Heart left ventricle (tissue), 16 donors: ENCODE results near the gene CDK18. TPM values are rescaled to one million over a fixed set of nuclear protein-coding genes. Genes with fewer than 3 reads are reported as not detected.
A peak's percentile ranks its signal among the peaks of the same experiment; 100 is the strongest.

Source experiments
- ATAC-seq, 4 donors: fragments of 200-7000 bp; cut with Tn5 transposase; one replicate each; pipeline ENCODE4 v1.9.1; 2020 to 2022; ENCODE audit warnings: moderate library complexity in 4 of 4, mild to moderate bottlenecking in 3 of 4, moderate number of reproducible peaks in 1 of 4
- DNase-seq, 5 donors: peaks; one replicate each; pipeline ENCODE4 v3.0.0-alpha.2; 2020
- H3K27ac ChIP-seq, 12 donors: fragments of 200-600 bp; sonication (generic) in 4 of 12; one replicate each; pipeline versions ENCODE4 v1.5.0 to v1.8.0; 2016 to 2022; ENCODE audit warnings: mild to moderate bottlenecking in 2 of 12
- H3K27me3 ChIP-seq, 9 donors: fragments of 200-600 bp; sonication (generic) in 2 of 9; one replicate each; pipeline versions ENCODE4 v1.5.1 to v1.8.0; 2016 to 2022; ENCODE audit warnings: mild to moderate bottlenecking in 3 of 9
- H3K36me3 ChIP-seq, 9 donors: fragments of 200-600 bp; sonication (generic) in 2 of 9; one replicate each; pipeline versions ENCODE4 v1.5.0 to v1.8.0; 2018 to 2022; ENCODE audit warnings: mild to moderate bottlenecking in 2 of 9
- H3K4me1 ChIP-seq, 12 donors: fragments of 200-600 bp; sonication (generic) in 4 of 12; one replicate each; pipeline versions ENCODE4 v1.5.0 to v1.8.0; 2016 to 2022; ENCODE audit warnings: mild to moderate bottlenecking in 3 of 12
- H3K4me3 ChIP-seq, 12 donors: fragments of 200-600 bp; sonication (generic) in 4 of 12; one replicate each; pipeline versions ENCODE4 v1.5.0 to v1.8.0; 2017 to 2022; ENCODE audit warnings: mild to moderate bottlenecking in 9 of 12, moderate library complexity in 4 of 12
- H3K9me3 ChIP-seq, 12 donors: fragments of 200-600 bp; sonication (generic) in 4 of 12; one replicate each; pipeline versions ENCODE4 v1.5.0 to v1.8.0; 2016 to 2022; ENCODE audit warnings: mild to moderate bottlenecking in 1 of 12
- POLR2A ChIP-seq, 2 donors: fragments of 450-650 bp; IDR thresholded peaks; one replicate each; pipeline ENCODE4 v1.6.1; 2017; ENCODE audit warnings: antibody characterized with exemption in 2 of 2, mild to moderate bottlenecking in 2 of 2, moderate library complexity in 2 of 2
- WGBS, 4 donors: extraction: QIAGEN DNeasy Blood & Tissue Kit in 2 of 4; methylation state at CpG; one replicate each; pipeline versions ENCODE4 v1.1.5 to v1.1.7; 2013 to 2018; 5-methylcytosine and 5-hydroxymethylcytosine counted together
- intact Hi-C, 10 donors: fragments of 100-400 bp; cut with DNase I; formaldehyde crosslinking; loops; one replicate each; pipeline versions ENCODE4 v1.11.1 to v1.14.2; 2022
- polyA plus RNA-seq, 2 donors: library from polyadenylated mRNA; stranded (reverse); fragments of 200-250 nt; gene quantifications; one replicate each; pipeline ENCODE4 v1.2.3, GENCODE V29; 2013
- total RNA-seq, 9 donors: library from RNA; depleted of rRNA in 2 of 9; stranded (reverse); fragments of >200 nt in 2 of 9; fragmentation: NEBNext Ultra II Directional in 3 of 9; extraction: Animal tissue kit (Norgen Biotek cat#: 25700) in 3 of 9; gene quantifications; one replicate each; pipeline versions ENCODE4 v1.1.0 to v1.2.4, GENCODE V29; 2016 to 2023
- TF ChIP-seq, protein P1 (sequence below), 12 donors: fragments of 200-600 bp; sonication (generic) in 4 of 12; IDR thresholded peaks; one replicate each; pipeline versions ENCODE4 v1.5.0 to v1.8.0; 2018 to 2022; ENCODE audit warnings: antibody characterized with exemption in 12 of 12, mild to moderate bottlenecking in 5 of 12
- donor health status: ischemic (EF 13 %, LVEDD 7.1; RV severe dilation, severe dysfunction).
- donor health status: healthy with polysubstance abuse.
- donor health status: DM: no; HTN: yes; CAD: no.
- donor health status: DM: no; HTN: no; CAD: no.
- donor health status: ischemic (EF 25% LVEDD 6.9; RV normal size, moderate dysfunction).
- donor health status: ischemic (EF 25% LVEDD 5.7; RV mildly dilated, moderate dysfunction).
- donor health status: healthy.
- donor health status: DM: yes; HTN: yes; CAD: no.
- donor health status: ischemic (EF 35%, LVEDD 5.7; RV mildly dilated, moderate dysfunction).
- donor health status: nonischemic (EF 11% LVEDD 7.7; RV severe dilation, severe dysfunction).
- donor health status: DM: yes; HTN: yes; CAD: no.
- donor health status: PGD.
- donor health status: ischemic (EF 29% LVEDD 5.4; RV normal size, mild dysfunction).
- donor health status: nonischemic (EF 23%, LVEDD 6.1; RV moderate dilation, normal function).

Gene CDK18
- total and polyA plus RNA-seq, 11 donors = 62.5 to 198 (median 141) TPM

- H3K4me1 ChIP-seq = peaks cover 17 to 49% (median 27%) of the 10 kb centered on the region in 12 donors
- TF ChIP-seq, protein P1, sequence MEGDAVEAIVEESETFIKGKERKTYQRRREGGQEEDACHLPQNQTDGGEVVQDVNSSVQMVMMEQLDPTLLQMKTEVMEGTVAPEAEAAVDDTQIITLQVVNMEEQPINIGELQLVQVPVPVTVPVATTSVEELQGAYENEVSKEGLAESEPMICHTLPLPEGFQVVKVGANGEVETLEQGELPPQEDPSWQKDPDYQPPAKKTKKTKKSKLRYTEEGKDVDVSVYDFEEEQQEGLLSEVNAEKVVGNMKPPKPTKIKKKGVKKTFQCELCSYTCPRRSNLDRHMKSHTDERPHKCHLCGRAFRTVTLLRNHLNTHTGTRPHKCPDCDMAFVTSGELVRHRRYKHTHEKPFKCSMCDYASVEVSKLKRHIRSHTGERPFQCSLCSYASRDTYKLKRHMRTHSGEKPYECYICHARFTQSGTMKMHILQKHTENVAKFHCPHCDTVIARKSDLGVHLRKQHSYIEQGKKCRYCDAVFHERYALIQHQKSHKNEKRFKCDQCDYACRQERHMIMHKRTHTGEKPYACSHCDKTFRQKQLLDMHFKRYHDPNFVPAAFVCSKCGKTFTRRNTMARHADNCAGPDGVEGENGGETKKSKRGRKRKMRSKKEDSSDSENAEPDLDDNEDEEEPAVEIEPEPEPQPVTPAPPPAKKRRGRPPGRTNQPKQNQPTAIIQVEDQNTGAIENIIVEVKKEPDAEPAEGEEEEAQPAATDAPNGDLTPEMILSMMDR (IDR thresholded peaks at IDR 0.05) = peak in 6 of 12 donors; percentile 12 to 39 (median 20)
- TF ChIP-seq POLR2A (IDR thresholded peaks at IDR 0.05) = no peak
- H3K4me3 ChIP-seq = no peak overlapping the region
- 60 to 71% (median 65%) methylated on average over 4 of the region's 4 CpGs for WGBS, 4 donors
- no peak for DNase-seq
- H3K27me3 ChIP-seq = peaks cover 0 to 4% (median 0%) of the 10 kb centered on the region in 9 donors
- intact Hi-C loops = loop anchor here in 1 of 10 donors (1.0 kb wide), 1 partner anchor 31 kb away; no protein-coding TSS in a partner anchor
- no peaks in the 10 kb centered on the region for H3K36me3 ChIP-seq
- H3K9me3 ChIP-seq = no peaks in the 10 kb centered on the region
- H3K27ac ChIP-seq = peak overlapping the region in 4 of 12 donors; percentile 8 to 88 (median 82)
- ATAC-seq = peak in 1 of 4 donors; percentile 44
These were observed 10.4 kb upstream of the CDK18 start for GRCh38 chr1:205494115-205494514.

- no peak overlapping the region for H3K4me3 ChIP-seq
- H3K9me3 ChIP-seq = no peaks in the 10 kb centered on the region
- TF ChIP-seq, protein P1 (IDR thresholded peaks at IDR 0.05) = peak in 2 of 12 donors; percentile 6 to 19
- no peak for TF ChIP-seq POLR2A (IDR thresholded peaks at IDR 0.05)
- intact Hi-C loops = no loop called here
- peak; percentile 81 to 93 (median 87) for ATAC-seq
- H3K36me3 ChIP-seq = no peaks in the 10 kb centered on the region
- peak; percentile 71 to 88 (median 76) for DNase-seq
- H3K4me1 ChIP-seq = peaks cover 17 to 55% (median 29%) of the 10 kb centered on the region in 12 donors
- H3K27ac ChIP-seq = peak overlapping the region; percentile 40 to 89 (median 78)
- peaks cover 0 to 4% (median 0%) of the 10 kb centered on the region in 9 donors for H3K27me3 ChIP-seq
- 39 to 57% (median 47%) methylated on average over 9 of the region's 9 CpGs for WGBS, 4 donors
These were observed 9.1 kb upstream of the CDK18 start for GRCh38 chr1:205495237-205495823.

- peaks cover 0 to 4% (median 0%) of the 10 kb centered on the region in 9 donors for H3K27me3 ChIP-seq
- peaks cover 17 to 65% (median 40%) of the 10 kb centered on the region in 12 donors for H3K4me1 ChIP-seq
- H3K36me3 ChIP-seq = no peaks in the 10 kb centered on the region
- H3K4me3 ChIP-seq = no peak overlapping the region
- WGBS, 4 donors = 97 to 100% (median 100%) methylated on average over 1 of the region's 1 CpG
- no peak for ATAC-seq
- intact Hi-C loops = no loop called here
- H3K9me3 ChIP-seq = no peaks in the 10 kb centered on the region
- no peak overlapping the region for H3K27ac ChIP-seq
- no peak for TF ChIP-seq POLR2A (IDR thresholded peaks at IDR 0.05)
- DNase-seq = no peak
These were observed 7.8 kb upstream of the CDK18 start for GRCh38 chr1:205496661-205497060.

DNA sequence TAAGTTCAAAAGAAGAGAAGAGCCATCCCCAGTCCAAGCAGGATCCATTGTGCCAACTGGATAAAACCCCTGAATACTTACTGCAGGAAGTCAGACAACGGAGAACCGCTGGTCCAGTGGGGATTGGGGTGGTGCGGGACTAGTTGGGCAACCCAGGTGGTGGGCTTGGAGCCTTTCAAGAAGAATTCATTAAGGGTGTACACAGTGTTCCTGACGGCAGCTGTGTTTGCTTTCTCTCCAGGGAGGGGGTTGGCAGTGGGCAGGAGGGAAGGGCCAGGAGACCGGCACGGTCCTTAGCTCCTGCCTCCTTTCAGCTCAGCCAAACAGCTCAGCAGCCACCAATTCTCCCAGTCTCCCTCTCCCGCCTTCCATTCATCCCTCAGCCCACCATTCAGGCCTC lies 7.1 kb upstream of the CDK18 start:
- no peak overlapping the region for H3K27ac ChIP-seq
- DNase-seq (no peak), ATAC-seq (no peak)
- peaks cover 0 to 3% (median 0%) of the 10 kb centered on the region in 9 donors for H3K27me3 ChIP-seq
- intact Hi-C loops = no loop called here
- no peak for TF ChIP-seq POLR2A (IDR thresholded peaks at IDR 0.05)
- TF ChIP-seq, protein P1 (IDR thresholded peaks at IDR 0.05) = no peak
- H3K36me3 ChIP-seq = no peaks in the 10 kb centered on the region
- WGBS, 4 donors = 67 to 85% (median 74%) methylated on average over 7 of the region's 7 CpGs
- no peaks in the 10 kb centered on the region for H3K9me3 ChIP-seq
- peaks cover 15 to 58% (median 33%) of the 10 kb centered on the region in 12 donors for H3K4me1 ChIP-seq
- no peak overlapping the region for H3K4me3 ChIP-seq
